HepG2 (cell line): ENCODE results near the gene PTPRD. TPM values are rescaled to one million over a fixed set of nuclear protein-coding genes. Genes with fewer than 3 reads are reported as not detected.

Source experiments
- ATAC-seq: fragments of 200-7000 bp; cut with Tn5 transposase; 3 replicates; pipeline ENCODE4 v1.9.1; 2020; ENCODE audit warnings: mild to moderate bottlenecking, moderate library complexity
- BruUV-seq: library from RNA; stranded (reverse); fragments of 400-500 nt; replicated peaks from 2 replicates; lab custom pipeline; 2021; lab: Mats Ljungman, UMichigan
- CTCF ChIA-PET: fragments of 300-600 bp; formaldehyde crosslinking; extraction: SDS; loops from one replicate; lab custom pipeline; 2021; ENCODE audit warnings: low total read pairs, inconsistent platforms, low intra/inter-chr PET ratio; lab: Yijun Ruan, JAX
- POLR2A ChIA-PET: fragments of 350-600 bp; sonication (Branson Sonifier 250); formaldehyde crosslinking; loops from one replicate; lab custom pipeline; 2020; ENCODE audit warnings: antibody characterized with exemption, inconsistent platforms; lab: Yijun Ruan, JAX
- DNase-seq: peaks from one replicate; pipeline ENCODE4 v3.0.0-alpha.2; 2015; ENCODE audit warnings: low spot score
- FAIRE-seq: peaks from 3 replicates; lab custom pipeline; 2011; peaks lifted over from hg19 to GRCh38; lab: Jason Lieb, UNC
- H2AFZ ChIP-seq: one replicate; pipeline ENCODE4 v1.6.1; 2011; ENCODE audit warnings: low read length, inconsistent platforms
- H3K27ac ChIP-seq: fragments of 300-600 bp; 3 replicates; pipeline ENCODE4 v1.8.0; 2011; ENCODE audit warnings: mixed run types, mild to moderate bottlenecking, mixed read lengths, low read length, inconsistent platforms; ENCODE audit not compliant: insufficient read depth; ENCODE audit errors: extremely low read length
- H3K27me3 ChIP-seq, 2 experiments: fragments of 200-600 bp in 1 of 2; 2 replicates in 1 of 2; 3 replicates in 1 of 2; pipeline versions ENCODE4 v1.6.0 to v1.8.0; 2011; ENCODE audit warnings: low read length in 2 of 2, mild to moderate bottlenecking in 2 of 2, moderate library complexity in 2 of 2, inconsistent platforms in 1 of 2; ENCODE audit not compliant: insufficient read depth in 2 of 2, control insufficient read depth in 1 of 2
- H3K36me3 ChIP-seq, 2 experiments: fragments of 200-600 bp in 1 of 2; replicated peaks in 1 of 2; 2 replicates in 1 of 2; 3 replicates in 1 of 2; pipeline versions ENCODE4 v1.5.1 to v1.8.0; 2011; ENCODE audit warnings: low read length in 2 of 2, inconsistent platforms in 1 of 2; ENCODE audit not compliant: insufficient read depth in 2 of 2, control insufficient read depth in 1 of 2
- H3K4me1 ChIP-seq: 2 replicates; pipeline ENCODE4 v1.5.1; 2012; ENCODE audit warnings: low read length, inconsistent platforms; ENCODE audit not compliant: insufficient read depth
- H3K4me2 ChIP-seq: 2 replicates; pipeline ENCODE4 v1.6.0; 2011; ENCODE audit warnings: low read depth, low read length, inconsistent platforms
- H3K4me3 ChIP-seq, 3 experiments: fragments of 200-600 bp in 1 of 3; sonication (generic), shearing (Covaris generic) in 1 of 3; replicated peaks in 1 of 3; 2 replicates each; pipeline ENCODE4 v1.5.1; 2011 to 2016; ENCODE audit warnings: low read length in 3 of 3, inconsistent platforms in 2 of 3, low read depth in 2 of 3, mild to moderate bottlenecking in 2 of 3, control low read depth in 1 of 3, mixed read lengths in 1 of 3; ENCODE audit not compliant: insufficient read depth in 1 of 3
- H3K79me2 ChIP-seq: one replicate; pipeline ENCODE4 v1.6.1; 2011; ENCODE audit warnings: low read length, inconsistent platforms; ENCODE audit not compliant: insufficient read depth
- H3K9ac ChIP-seq: 2 replicates; pipeline ENCODE4 v1.6.0; 2011; ENCODE audit warnings: mild to moderate bottlenecking, low read depth, low read length, inconsistent platforms; ENCODE audit not compliant: insufficient read depth
- H3K9me3 ChIP-seq: 2 replicates; pipeline ENCODE4 v1.5.1; 2012; ENCODE audit warnings: mild to moderate bottlenecking, low read length
- H4K20me1 ChIP-seq: 2 replicates; pipeline ENCODE4 v1.6.0; 2011; ENCODE audit warnings: inconsistent platforms, mild to moderate bottlenecking, low read length, moderate library complexity; ENCODE audit not compliant: insufficient read depth
- FOXK1 ChIP-seq: sonication (generic); formaldehyde crosslinking; IDR thresholded peaks from 2 replicates; pipeline ENCODE4 v1.4.0; 2020; ENCODE audit warnings: low read depth, missing genetic modification reagents, borderline replicate concordance
- HHEX ChIP-seq: IDR thresholded peaks from 2 replicates; pipeline ENCODE4 v1.6.1; 2016; ENCODE audit warnings: control low read depth
- ISX ChIP-seq: sonication (generic); formaldehyde crosslinking; conservative IDR thresholded peaks from 2 replicates; pipeline ENCODE4 v1.5.0; 2020; ENCODE audit warnings: missing genetic modification reagents
- MED13 ChIP-seq: sonication (generic); formaldehyde crosslinking; IDR thresholded peaks from 2 replicates; pipeline ENCODE4 v1.5.0; 2020; ENCODE audit warnings: missing genetic modification reagents
- MYC ChIP-seq: sonication (generic); formaldehyde crosslinking; IDR thresholded peaks from 2 replicates; pipeline ENCODE4 v1.9.0; 2021; ENCODE audit warnings: missing genetic modification reagents, borderline replicate concordance
- NFYB ChIP-seq: sonication (generic); formaldehyde crosslinking; IDR thresholded peaks from 2 replicates; pipeline ENCODE4 v1.4.0; 2020; ENCODE audit warnings: missing genetic modification reagents
- SIX4 ChIP-seq: sonication (generic); formaldehyde crosslinking; IDR thresholded peaks from 2 replicates; pipeline ENCODE4 v1.4.0; 2020; ENCODE audit warnings: missing genetic modification reagents
- SMYD3 ChIP-seq: sonication (generic); formaldehyde crosslinking; IDR thresholded peaks from 2 replicates; pipeline ENCODE4 v1.8.1; 2023; ENCODE audit warnings: mild to moderate bottlenecking, missing genetic modification reagents
- U2AF2 ChIP-seq: fragments of 200-400 bp; formaldehyde crosslinking; IDR thresholded peaks from 2 replicates; pipeline ENCODE4 v1.6.1; 2017; ENCODE audit warnings: low read depth, mild to moderate bottlenecking, low read length
- ZBTB20 ChIP-seq: sonication (generic); formaldehyde crosslinking; IDR thresholded peaks from 2 replicates; pipeline ENCODE4 v1.8.1; 2023; ENCODE audit warnings: missing genetic modification reagents, low read depth, mild to moderate bottlenecking, borderline replicate concordance
- ZNF552 ChIP-seq: sonication (generic); formaldehyde crosslinking; IDR thresholded peaks from 2 replicates; pipeline ENCODE4 v1.9.0; 2022; ENCODE audit warnings: missing genetic modification reagents, mild to moderate bottlenecking, borderline replicate concordance
- WGBS: methylation state at CpG from one replicate; pipeline ENCODE4 v1.1.6; 2017; ENCODE audit warnings: low lambda C conversion rate; 5-methylcytosine and 5-hydroxymethylcytosine counted together
- in situ Hi-C: cut with HindIII; loops from 2 replicates; pipeline ENCODE4 v1.10.0; 2017; ENCODE audit warnings: low pct_unique_long_range_greater_than_20kb; ENCODE audit not compliant: extremely low pct_ligation_motif_present
- intact Hi-C: fragments of 100-400 bp; cut with micrococcal nuclease; formaldehyde crosslinking; loops from one replicate; pipeline ENCODE4 v1.10.0; 2022; ENCODE audit not compliant: unreplicated experiment
- polyA plus RNA-seq, 8 experiments: library from polyadenylated mRNA; depleted of rRNA in 3 of 8; stranded (reverse) in 7 of 8; unstranded in 1 of 8; fragments of >200 nt; fragmentation: Illumina TruSeq in 4 of 8; extraction: Trizol in 4 of 8; gene quantifications; 2 replicates each; pipeline versions ENCODE4 v1.2.1 to v1.2.3, GENCODE V29; 2011 to 2016; ENCODE audit warnings: low read depth in 4 of 8, missing spikeins in 1 of 8, mixed read lengths in 1 of 8; ENCODE audit not compliant: insufficient read depth in 1 of 8
- total RNA-seq, 5 experiments: library from RNA; depleted of rRNA; stranded (reverse); fragments of >200 nt; fragmentation: Illumina TruSeq; extraction: Trizol; gene quantifications; 2 replicates each; pipeline ENCODE4 v1.2.3, GENCODE V29; 2016; ENCODE audit warnings: low read depth in 1 of 5
- TF ChIP-seq, protein P1 (sequence below): sonication (generic); formaldehyde crosslinking; IDR thresholded peaks from 2 replicates; pipeline ENCODE4 v1.4.0; 2020; ENCODE audit warnings: missing genetic modification reagents

Gene PTPRD
- total and polyA plus RNA-seq, 2 of the 13 experiments (the other 11 are each of a cell fraction or from before 2014, with no cell fraction given): 0.05 TPM; not detected in 1

DNA sequence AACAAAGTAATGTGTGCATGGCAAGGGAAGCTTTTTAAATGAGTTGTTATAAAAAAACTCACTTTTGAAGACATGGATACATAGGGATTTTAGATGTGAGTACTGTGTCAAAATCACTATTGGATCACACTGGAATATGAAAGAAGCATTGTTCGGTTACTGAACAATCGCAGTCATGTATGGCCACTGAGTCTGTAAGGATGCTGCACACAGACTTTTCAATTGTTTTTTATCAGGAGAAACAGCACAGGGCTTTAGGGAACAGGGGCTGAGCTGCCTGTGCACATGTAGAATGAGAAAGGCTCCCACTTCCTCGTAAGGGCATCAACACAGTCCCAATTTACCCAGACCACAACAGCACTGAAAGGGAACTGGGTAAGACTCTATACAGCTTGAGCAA lies 1479.3 kb downstream of the PTPRD start:
- H4K20me1 ChIP-seq: no peaks in the 10 kb centered on the region
- intact Hi-C loops: no loop called here
- BruUV-seq: no TSS peak
- ChIA-PET CTCF (no interaction called here), POLR2A (no interaction called here)
- H3K36me3 ChIP-seq: no peaks in the 10 kb centered on the region
- DNase-seq: no peak
- no peak overlapping the region for H3K27ac ChIP-seq
- TF ChIP-seq SMYD3 (CRISPR knock-in tag) (no peak), ZNF552 (CRISPR knock-in tag) (no peak), HHEX (CRISPR knock-in tag) (no peak), MYC (CRISPR knock-in tag) (no peak), SIX4 (no peak), FOXK1 (CRISPR knock-in tag) (no peak), ISX (CRISPR knock-in tag) (no peak)
- WGBS: 43% methylated on average over 3 of the region's 3 CpGs
- H3K4me3 ChIP-seq: no peak overlapping the region
- no peaks in the 10 kb centered on the region for H3K4me1 ChIP-seq
- H3K79me2 ChIP-seq: no peaks in the 10 kb centered on the region
- no peaks in the 10 kb centered on the region for H3K9me3 ChIP-seq
- FAIRE-seq: no peak
- H3K4me2 ChIP-seq: no peak overlapping the region
- in situ Hi-C loops: no loop called here
- no peak overlapping the region for H3K9ac ChIP-seq
- no peak for ATAC-seq
- H2AFZ ChIP-seq: no peak overlapping the region
- H3K27me3 ChIP-seq: no peaks in the 10 kb centered on the region

DNA sequence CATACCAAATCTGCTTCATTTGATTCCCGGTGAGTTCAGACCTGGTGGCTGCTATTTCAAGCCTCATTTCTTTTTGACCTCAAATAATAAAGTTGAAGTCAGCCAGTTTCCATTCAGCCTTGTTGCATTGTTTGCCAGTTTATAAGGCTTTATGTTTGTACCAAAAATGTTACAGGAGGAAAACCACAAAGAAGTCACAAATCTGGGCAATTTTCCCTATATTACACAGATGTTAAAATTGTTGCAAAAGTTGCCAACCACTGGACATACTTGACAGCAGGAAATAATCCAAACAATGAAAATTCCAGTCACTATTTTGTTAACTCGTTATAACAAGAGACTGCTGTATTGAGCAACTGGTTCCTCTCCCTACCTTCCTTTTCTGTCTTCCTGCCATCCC lies 1488.2 kb downstream of the PTPRD start:
- ATAC-seq: no peak
- no peak overlapping the region for H3K4me2 ChIP-seq
- no peak overlapping the region for H3K9ac ChIP-seq
- no peaks in the 10 kb centered on the region for H3K4me1 ChIP-seq
- BruUV-seq: no TSS peak
- no peaks in the 10 kb centered on the region for H3K36me3 ChIP-seq
- POLR2A ChIA-PET: no interaction called here
- no peaks in the 10 kb centered on the region for H4K20me1 ChIP-seq
- no peak overlapping the region for H3K27ac ChIP-seq
- CTCF ChIA-PET: no interaction called here
- H3K9me3 ChIP-seq: 0 out of 2 replicates have a peak, but pooled peaks cover 6% of the 10 kb centered on the region
- no peak for TF ChIP-seq MED13 (CRISPR knock-in tag)
- TF ChIP-seq, protein P1, sequence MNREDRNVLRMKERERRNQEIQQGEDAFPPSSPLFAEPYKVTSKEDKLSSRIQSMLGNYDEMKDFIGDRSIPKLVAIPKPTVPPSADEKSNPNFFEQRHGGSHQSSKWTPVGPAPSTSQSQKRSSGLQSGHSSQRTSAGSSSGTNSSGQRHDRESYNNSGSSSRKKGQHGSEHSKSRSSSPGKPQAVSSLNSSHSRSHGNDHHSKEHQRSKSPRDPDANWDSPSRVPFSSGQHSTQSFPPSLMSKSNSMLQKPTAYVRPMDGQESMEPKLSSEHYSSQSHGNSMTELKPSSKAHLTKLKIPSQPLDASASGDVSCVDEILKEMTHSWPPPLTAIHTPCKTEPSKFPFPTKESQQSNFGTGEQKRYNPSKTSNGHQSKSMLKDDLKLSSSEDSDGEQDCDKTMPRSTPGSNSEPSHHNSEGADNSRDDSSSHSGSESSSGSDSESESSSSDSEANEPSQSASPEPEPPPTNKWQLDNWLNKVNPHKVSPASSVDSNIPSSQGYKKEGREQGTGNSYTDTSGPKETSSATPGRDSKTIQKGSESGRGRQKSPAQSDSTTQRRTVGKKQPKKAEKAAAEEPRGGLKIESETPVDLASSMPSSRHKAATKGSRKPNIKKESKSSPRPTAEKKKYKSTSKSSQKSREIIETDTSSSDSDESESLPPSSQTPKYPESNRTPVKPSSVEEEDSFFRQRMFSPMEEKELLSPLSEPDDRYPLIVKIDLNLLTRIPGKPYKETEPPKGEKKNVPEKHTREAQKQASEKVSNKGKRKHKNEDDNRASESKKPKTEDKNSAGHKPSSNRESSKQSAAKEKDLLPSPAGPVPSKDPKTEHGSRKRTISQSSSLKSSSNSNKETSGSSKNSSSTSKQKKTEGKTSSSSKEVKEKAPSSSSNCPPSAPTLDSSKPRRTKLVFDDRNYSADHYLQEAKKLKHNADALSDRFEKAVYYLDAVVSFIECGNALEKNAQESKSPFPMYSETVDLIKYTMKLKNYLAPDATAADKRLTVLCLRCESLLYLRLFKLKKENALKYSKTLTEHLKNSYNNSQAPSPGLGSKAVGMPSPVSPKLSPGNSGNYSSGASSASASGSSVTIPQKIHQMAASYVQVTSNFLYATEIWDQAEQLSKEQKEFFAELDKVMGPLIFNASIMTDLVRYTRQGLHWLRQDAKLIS (CRISPR knock-in tag): no peak
- no peak for TF ChIP-seq ZBTB20 (CRISPR knock-in tag)
- no peak for TF ChIP-seq U2AF2
- TF ChIP-seq NFYB (CRISPR knock-in tag): no peak
- TF ChIP-seq, all 625 proteins: peak for 0
- no peak for FAIRE-seq
- no peaks in the 10 kb centered on the region for H3K79me2 ChIP-seq
- no peak for DNase-seq
- no peak overlapping the region for H2AFZ ChIP-seq
- in situ Hi-C loops: no loop called here
- intact Hi-C loops: no loop called here
- H3K4me3 ChIP-seq: no peak overlapping the region
- WGBS: 8% methylated on average over 2 of the region's 2 CpGs
- no peaks in the 10 kb centered on the region for H3K27me3 ChIP-seq
